Tibial nerve (tissue), 4 donors: ENCODE measurements around the gene HTRA1. TPM values are rescaled to one million over a fixed set of nuclear protein-coding genes. Genes with fewer than 3 reads are reported as not detected.

Experiments
- DNase-seq, 2 donors: peaks; one replicate each; pipeline ENCODE4 v3.0.0-alpha.2; 2019; ENCODE audit warnings: low spot score in 2 of 2
- H3K27ac ChIP-seq, 4 donors: fragments of 200-600 bp; sonication (generic) in 3 of 4; one replicate each; pipeline ENCODE4 v1.5.1; 2017 to 2019; ENCODE audit warnings: mild to moderate bottlenecking in 1 of 4
- H3K27me3 ChIP-seq, 2 donors: fragments of 200-600 bp; sonication (generic) in 1 of 2; one replicate each; pipeline versions ENCODE4 v1.5.1 to v1.6.0; 2017 to 2019
- H3K36me3 ChIP-seq, 3 donors: fragments of 200-600 bp; sonication (generic); one replicate each; pipeline ENCODE4 v1.5.1; 2018 to 2019
- H3K4me1 ChIP-seq, 4 donors: fragments of 200-600 bp; sonication (generic) in 3 of 4; one replicate each; pipeline ENCODE4 v1.5.1; 2017 to 2019
- H3K4me3 ChIP-seq, 4 donors: fragments of 200-600 bp; sonication (generic) in 3 of 4; one replicate each; pipeline ENCODE4 v1.5.1; 2017 to 2019; ENCODE audit warnings: mild to moderate bottlenecking in 1 of 4, moderate library complexity in 1 of 4
- H3K9me3 ChIP-seq, 4 donors: fragments of 200-600 bp; sonication (generic) in 3 of 4; one replicate each; pipeline ENCODE4 v1.5.1; 2017 to 2019
- CTCF ChIP-seq, 5 experiments: fragments of 200-600 bp in 3 of 5; fragments of 450-650 bp in 2 of 5; sonication (generic) in 3 of 5; IDR thresholded peaks; one replicate each; pipeline ENCODE4 v1.5.1; 2016 to 2019; ENCODE audit warnings: antibody characterized with exemption in 5 of 5, mild to moderate bottlenecking in 3 of 5, moderate library complexity in 2 of 5
- EP300 ChIP-seq, 2 donors: sonication (generic); formaldehyde crosslinking; IDR thresholded peaks; one replicate each; pipeline ENCODE4 v1.6.1; 2017; ENCODE audit warnings: antibody characterized with exemption in 2 of 2, mild to moderate bottlenecking in 1 of 2
- POLR2A ChIP-seq, 2 donors: fragments of 450-650 bp; IDR thresholded peaks; one replicate each; pipeline ENCODE4 v1.6.1; 2017; ENCODE audit warnings: antibody characterized with exemption in 2 of 2, mild to moderate bottlenecking in 2 of 2, moderate library complexity in 2 of 2
- WGBS, 2 donors: methylation state at CpG; one replicate each; pipeline ENCODE4 v1.1.5; 2018; 5-methylcytosine and 5-hydroxymethylcytosine counted together
- total RNA-seq, 4 donors: library from RNA; depleted of rRNA; stranded (reverse); fragments of >200 nt; gene quantifications; one replicate each; pipeline ENCODE4 v1.1.0, GENCODE V29; 2016

The HTRA1 gene
- total RNA-seq, 4 donors from 2014 or later = 128 to 183 (median 173) TPM

- peaks cover 0 to 8% of the 10 kb centered on the region in 2 donors for H3K27me3 ChIP-seq
- H3K36me3 ChIP-seq = no peaks in the 10 kb centered on the region
- no peaks in the 10 kb centered on the region for H3K9me3 ChIP-seq
- H3K27ac ChIP-seq = no peak overlapping the region
- TF ChIP-seq POLR2A (IDR thresholded peaks at IDR 0.05) = no peak
- TF ChIP-seq EP300 (IDR thresholded peaks at IDR 0.05) = no peak
- TF ChIP-seq CTCF (IDR thresholded peaks at IDR 0.05) = no peak
- H3K4me1 ChIP-seq = no peaks in the 10 kb centered on the region
- H3K4me3 ChIP-seq = no peak overlapping the region
- WGBS, 2 donors = 52 to 57% methylated on average over 9 of the region's 9 CpGs
- no peak for DNase-seq
Measured at GRCh38 chr10:122551450-122551849, 90.1 kb downstream of the HTRA1 start.

DNA sequence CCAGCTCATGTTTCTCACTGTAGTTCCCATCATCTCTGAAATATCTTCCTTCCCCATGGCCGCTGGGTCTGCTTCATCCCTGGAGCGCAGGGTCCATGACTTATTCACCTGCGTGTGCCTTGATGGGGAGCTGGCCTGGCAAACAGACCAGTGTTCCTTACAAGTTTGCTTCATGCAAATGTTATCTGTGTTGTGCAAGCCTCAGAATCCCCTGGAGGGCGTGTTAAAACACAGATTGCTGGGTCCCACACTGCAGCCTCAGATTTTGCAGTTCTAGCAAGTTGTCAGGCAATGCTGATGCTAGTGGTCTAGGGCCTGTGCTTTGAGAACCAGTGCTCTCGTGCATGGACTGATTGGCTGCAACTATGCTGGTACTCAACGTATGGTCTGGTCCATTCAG lies 92.0 kb downstream of the HTRA1 start:
- Histone ChIP-seq H3K27me3 (peaks cover 0 to 27% of the 10 kb centered on the region in 2 donors), H3K36me3 (no peaks in the 10 kb centered on the region), H3K4me3 (no peak overlapping the region), H3K4me1 (no peaks in the 10 kb centered on the region), H3K9me3 (no peaks in the 10 kb centered on the region), H3K27ac (no peak overlapping the region)
- no peak for DNase-seq
- TF ChIP-seq CTCF (IDR thresholded peaks at IDR 0.05) (no peak), POLR2A (IDR thresholded peaks at IDR 0.05) (no peak), EP300 (IDR thresholded peaks at IDR 0.05) (no peak)
- 86 to 94% methylated on average over 6 of the region's 6 CpGs for WGBS, 2 donors

GRCh38 chr10:122554131-122555036 lies 93.0 kb downstream of the HTRA1 start:
- Histone ChIP-seq H3K27me3 (peaks cover 0 to 27% of the 10 kb centered on the region in 2 donors), H3K4me1 (no peaks in the 10 kb centered on the region), H3K27ac (no peak overlapping the region), H3K9me3 (no peaks in the 10 kb centered on the region), H3K36me3 (no peaks in the 10 kb centered on the region), H3K4me3 (no peak overlapping the region)
- no peak for DNase-seq
- no peak for TF ChIP-seq CTCF (IDR thresholded peaks at IDR 0.05)
- no peak for TF ChIP-seq EP300 (IDR thresholded peaks at IDR 0.05)
- TF ChIP-seq POLR2A (IDR thresholded peaks at IDR 0.05) = no peak
- WGBS, 2 donors = 86 to 89% methylated on average over 6 of the region's 6 CpGs

DNA sequence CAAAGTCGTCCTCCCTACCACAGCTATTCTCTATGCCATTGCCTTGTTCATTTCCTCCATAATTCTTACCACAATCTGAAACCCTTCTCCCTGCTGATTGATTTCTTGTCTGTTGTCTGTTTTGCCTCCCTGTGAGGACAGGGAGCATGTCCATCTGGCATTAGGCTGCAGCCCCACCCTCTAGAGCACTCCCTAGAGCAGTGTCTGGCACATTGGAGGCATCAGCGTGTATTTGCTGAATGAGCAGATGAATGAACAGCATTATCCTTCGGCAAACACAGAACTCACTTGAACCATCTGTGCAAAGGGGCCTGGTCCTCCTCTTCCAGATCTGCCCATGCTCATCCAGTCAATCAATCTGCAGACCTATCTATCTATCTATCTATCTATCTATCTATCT lies 94.1 kb downstream of the HTRA1 start:
- no peaks in the 10 kb centered on the region for H3K9me3 ChIP-seq
- no peaks in the 10 kb centered on the region for H3K4me1 ChIP-seq
- 68 to 71% methylated on average over 3 of the region's 3 CpGs for WGBS, 2 donors
- no peak overlapping the region for H3K4me3 ChIP-seq
- H3K27me3 ChIP-seq = peaks cover 0 to 27% of the 10 kb centered on the region in 2 donors
- TF ChIP-seq CTCF (IDR thresholded peaks at IDR 0.05) = no peak
- TF ChIP-seq POLR2A (IDR thresholded peaks at IDR 0.05) = no peak
- no peak for TF ChIP-seq EP300 (IDR thresholded peaks at IDR 0.05)
- no peak for DNase-seq
- H3K27ac ChIP-seq = no peak overlapping the region
- H3K36me3 ChIP-seq = no peaks in the 10 kb centered on the region

- H3K4me1 ChIP-seq = no peaks in the 10 kb centered on the region
- 38 to 49% methylated on average over 9 of the region's 9 CpGs for WGBS, 2 donors
- H3K27me3 ChIP-seq = peaks cover 0 to 27% of the 10 kb centered on the region in 2 donors
- H3K9me3 ChIP-seq = no peaks in the 10 kb centered on the region
- H3K27ac ChIP-seq = no peak overlapping the region
- no peak for DNase-seq
- TF ChIP-seq EP300 (IDR thresholded peaks at IDR 0.05) (no peak), CTCF (IDR thresholded peaks at IDR 0.05) (no peak), POLR2A (IDR thresholded peaks at IDR 0.05) (no peak)
- no peak overlapping the region for H3K4me3 ChIP-seq
- H3K36me3 ChIP-seq = no peaks in the 10 kb centered on the region
Measured at GRCh38 chr10:122557516-122557915, 96.2 kb downstream of the HTRA1 start.
